HuH-7.5 (cell line): ENCODE results near the gene ALDH1L1.

Experiments
- DNase-seq: peaks from one replicate; pipeline ENCODE4 v3.0.0; 2011; ENCODE audit warnings: low spot score

Gene ALDH1L1

DNA sequence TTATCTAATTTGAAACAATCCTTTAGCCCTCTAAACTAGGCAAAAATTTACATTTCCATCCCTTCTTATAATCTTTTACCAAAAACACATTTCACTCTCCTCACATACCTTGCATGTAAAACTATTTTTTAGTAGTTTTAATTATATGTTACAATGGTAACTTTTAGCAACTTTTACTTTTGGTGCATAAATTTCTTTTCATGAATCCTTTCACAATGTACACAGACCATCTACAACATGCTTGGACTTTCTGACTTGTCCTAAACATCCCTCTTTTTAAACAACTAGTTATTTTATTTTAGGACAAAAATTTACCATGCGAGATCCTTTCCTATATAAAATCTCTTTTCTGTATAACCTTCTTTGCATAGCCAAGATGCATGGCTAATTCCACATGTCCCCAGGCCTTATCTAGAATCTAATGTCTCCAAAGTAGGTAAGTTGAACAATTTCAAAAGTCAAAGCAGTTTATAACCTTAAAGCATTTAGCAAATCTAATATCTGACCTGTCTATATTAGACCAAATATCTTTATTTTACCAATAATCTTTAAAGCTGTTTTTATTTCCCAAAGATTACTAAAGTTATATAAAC, 14.4 kb upstream of the ALDH1L1 start:
- DNase-seq: no peak

- DNase-seq: no peak
These were observed 10.9 kb upstream of the ALDH1L1 start for GRCh38 chr3:126191246-126191645.

GRCh38 chr3:126187920-126188319, 7.5 kb upstream of the ALDH1L1 start:
- no peak for DNase-seq

GRCh38 chr3:126186749-126187148, 6.4 kb upstream of the ALDH1L1 start:
- DNase-seq: no peak

GRCh38 chr3:126186271-126186670, 5.9 kb upstream of the ALDH1L1 start:
- no peak for DNase-seq

- no peak for DNase-seq
These were observed 4.1 kb upstream of the ALDH1L1 start for GRCh38 chr3:126184465-126185000.

DNA sequence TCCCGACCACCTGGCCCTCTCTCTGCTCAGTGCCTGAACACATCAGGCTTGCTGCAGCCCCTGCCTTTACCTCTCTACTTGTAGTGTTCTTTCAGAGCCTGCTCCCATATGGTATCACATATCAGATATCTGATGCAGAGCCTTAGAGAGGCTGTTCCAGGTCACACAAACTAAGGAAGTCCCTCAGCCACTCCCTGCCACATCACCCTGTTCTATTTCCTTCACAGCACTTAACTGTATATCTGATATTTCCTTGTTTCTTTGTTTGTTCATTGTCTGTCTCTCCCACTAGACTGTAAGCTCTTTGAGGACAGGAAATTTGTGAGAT, 976 bp upstream of the ALDH1L1 start:
- DNase-seq: no peak

GRCh38 chr3:126179825-126180476, 435 bp downstream of the ALDH1L1 start:
- no peak for DNase-seq

DNA sequence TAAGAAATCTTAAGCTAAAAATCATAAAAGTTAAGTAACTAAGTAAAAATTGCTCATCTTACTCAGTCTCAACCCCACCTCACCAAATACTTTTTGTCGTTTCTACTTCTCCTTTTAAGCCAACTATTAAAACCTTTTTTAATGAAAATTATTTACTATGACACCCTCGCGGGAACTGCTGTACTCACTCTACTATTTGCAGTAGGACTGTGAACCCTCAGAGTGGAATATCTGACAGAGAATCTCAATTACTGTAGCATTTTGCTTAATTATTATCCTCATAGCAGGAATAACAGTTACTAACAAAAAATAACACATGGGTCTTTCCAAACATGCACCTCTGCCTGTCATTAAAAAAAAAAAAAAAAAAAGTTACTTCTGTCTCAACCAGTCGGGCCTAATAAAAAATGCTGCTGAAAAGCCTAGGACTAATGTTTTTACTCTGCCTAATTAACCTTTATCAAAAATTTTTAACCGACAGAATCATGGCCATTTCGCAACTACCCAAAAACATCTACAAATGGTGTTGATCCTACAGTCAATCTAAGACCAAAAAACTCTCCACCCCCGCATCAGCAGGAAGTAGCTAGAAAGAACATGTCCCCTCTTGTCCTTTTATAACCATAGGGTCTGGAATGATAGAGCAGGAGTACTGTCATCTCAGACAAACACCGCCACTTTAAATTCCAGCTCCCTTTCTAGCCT, 10.2 kb downstream of the ALDH1L1 start:
- no peak for DNase-seq

DNA sequence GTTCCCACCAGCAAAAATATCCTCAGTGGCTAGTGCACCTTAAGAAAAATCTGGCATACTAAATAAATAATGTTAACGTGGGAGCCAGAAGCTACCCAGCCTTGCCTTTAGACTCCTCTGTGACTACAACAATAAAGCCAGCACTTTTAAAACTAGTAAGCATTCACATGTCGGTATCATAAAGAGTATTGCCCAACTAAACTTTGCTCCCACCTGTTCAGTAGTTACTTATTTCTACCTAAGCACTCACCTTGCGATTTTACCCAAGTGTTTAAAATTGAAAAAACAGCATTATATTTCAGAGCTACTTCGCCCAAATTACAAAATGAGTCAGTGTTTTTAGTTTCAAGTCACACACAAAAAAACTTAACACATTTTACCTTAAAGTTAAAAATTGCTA, 12.8 kb downstream of the ALDH1L1 start:
- no peak for DNase-seq

DNA sequence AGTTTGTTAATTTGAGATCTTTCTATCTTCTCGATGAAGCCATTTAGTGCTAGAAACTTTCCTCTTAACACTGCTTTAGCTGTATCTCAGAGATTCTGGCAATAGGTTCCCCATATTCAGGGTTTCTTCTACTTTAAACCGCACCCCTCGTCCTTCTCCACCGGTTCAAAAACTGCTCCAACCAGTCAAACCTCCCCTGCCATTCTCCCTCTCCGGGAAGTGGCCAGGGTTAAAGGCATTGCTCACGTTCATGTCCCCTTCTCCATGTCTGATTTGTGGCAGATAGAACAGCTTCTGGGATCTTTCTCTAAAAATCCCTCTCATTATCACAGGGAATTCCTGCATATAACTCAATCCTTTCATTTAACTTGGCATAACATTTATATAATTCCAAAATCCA, 14.4 kb downstream of the ALDH1L1 start:
- DNase-seq: no peak

- DNase-seq: no peak
These were observed 19.1 kb downstream of the ALDH1L1 start for GRCh38 chr3:126161309-126161708.

DNA sequence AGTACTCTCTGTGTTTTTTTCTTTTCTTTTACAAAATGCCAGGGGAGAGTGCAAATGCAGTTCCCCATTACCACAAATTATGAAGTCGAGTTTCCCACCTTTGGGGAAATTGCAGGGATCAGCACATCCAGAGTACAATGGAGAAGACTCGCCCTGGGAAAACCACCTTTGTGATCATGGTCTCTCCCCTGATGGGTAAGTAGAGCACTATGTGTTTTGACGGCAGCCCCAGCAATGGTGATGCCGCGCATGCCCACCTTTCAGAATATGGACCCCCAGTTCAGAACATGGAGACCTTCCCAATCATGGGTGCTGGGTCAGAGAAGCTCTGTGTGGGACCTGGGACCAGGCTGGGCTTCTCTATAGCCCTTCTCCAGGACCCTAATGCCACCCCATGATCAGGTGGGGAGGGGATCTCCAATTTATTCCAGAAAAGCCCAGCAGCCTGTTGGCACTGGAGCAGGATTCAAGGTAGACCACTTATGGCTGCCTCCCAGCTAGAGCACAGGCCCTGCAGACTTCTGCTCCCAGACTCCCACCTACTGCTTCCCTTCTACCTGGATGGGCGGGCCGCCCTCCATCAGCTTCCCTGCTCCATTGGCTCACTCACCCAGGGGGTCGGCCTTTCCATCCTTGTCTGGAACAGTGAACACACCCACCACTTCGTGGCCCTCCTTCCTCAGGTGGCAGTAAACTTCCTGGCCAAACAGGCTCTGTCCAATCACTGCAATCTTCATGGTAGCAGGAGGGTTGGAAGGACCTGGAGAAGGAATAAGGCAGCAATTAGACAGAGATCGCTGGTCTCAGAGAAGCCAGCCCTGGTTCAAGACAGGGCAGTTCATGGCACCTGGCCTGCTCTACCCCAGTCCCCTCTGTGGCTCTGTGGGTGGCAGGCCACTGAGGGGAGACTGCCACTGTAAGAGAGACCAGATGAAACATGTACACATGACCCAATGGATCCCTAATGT, 19.9 kb downstream of the ALDH1L1 start:
- DNase-seq: no peak

DNA sequence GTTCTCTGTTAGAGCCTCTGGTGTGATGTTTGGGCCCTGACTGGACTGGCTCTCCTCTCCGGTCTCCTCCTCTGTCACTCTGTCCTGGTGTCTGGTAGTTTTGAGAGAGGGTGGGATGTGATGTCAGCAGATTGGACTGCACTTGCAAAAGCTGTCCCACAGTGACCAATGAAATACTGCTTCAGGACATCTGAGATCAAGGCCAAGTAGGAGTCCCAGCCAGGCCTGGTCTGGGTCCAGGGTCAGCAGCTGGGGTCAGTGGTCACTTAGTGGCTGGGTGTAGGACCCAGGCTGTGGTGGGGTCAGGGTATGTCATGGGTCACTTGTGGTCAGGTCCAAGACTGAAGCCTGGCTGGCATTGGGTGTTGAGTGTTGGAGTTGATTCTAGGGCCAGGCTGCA, 20.9 kb downstream of the ALDH1L1 start:
- no peak for DNase-seq

GRCh38 chr3:126158912-126159454, 21.4 kb downstream of the ALDH1L1 start:
- DNase-seq: no peak

DNA sequence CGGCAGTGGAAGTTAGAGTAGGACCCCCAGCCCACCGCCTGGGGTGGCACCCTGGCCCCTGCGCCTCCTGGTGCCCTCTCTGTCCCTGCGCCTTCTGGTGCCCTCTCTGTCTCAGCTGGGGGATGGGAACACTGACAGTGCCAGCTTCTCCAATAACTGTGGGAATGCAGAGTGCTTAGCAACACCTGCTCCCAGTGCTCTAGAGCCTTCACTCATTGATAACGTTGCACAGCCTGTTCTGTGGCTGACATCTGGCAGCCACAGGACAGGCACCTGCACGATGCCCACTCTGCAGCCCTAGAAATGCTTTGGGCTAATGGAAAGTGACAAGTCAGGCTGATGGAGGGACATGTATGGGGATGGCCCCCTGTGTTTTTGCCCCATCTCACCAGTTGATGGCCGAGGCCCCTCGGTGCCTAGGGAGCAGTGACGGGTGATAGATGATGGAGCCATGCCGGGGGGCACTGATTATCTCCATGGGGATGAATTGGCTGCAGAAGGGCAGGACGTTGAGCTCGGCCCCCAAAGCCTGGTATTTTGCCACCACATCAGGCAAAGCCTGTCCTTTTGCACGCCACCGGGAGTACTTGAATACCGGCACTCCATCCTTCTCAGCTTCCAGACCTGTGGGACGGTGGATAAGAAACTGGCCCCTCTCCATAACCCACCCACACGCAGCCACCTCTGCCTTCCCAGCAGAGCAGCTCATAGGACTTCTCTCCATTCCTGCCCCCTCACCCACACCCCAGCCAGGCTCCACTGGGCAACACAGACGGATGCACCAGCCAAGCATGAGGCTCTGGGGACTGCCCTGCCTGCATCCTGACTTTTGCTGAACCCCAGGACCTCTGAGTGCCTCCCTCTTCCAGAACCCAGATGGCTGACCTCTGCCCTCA, 22.1 kb downstream of the ALDH1L1 start:
- no peak for DNase-seq

DNA sequence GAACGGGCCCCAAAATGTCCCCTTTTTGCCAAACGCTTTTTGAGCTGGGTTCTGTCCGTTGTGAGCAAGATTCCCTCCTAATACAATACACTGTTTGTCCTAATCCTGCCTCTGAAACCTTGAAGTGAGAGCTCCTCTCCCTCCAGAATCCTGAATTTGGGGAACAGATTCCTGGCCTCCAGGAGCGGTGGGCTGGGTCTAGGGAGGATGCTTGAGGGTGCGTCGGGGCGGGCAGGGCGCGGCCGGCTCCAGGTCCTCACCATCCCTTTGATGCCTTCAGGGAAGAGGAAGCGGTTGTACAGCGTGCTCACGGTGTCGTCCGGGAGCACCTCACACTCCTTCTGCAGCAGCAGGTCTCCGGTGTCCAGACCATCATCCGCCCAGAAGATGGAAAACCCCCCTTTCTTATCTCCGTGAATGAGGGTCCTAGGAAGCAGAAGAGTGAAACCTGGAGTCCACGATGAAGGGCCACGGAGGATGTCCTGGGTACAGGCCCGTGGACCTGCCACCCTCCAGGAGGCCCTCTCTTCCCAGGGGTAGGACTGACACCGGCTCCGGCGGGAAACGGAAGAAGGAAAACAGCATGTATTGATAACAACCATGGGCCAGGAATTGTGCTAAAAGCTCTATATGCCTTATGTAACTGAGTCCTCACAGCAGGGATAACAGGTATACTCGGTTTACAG, 23.2 kb downstream of the ALDH1L1 start:
- no peak for DNase-seq

DNA sequence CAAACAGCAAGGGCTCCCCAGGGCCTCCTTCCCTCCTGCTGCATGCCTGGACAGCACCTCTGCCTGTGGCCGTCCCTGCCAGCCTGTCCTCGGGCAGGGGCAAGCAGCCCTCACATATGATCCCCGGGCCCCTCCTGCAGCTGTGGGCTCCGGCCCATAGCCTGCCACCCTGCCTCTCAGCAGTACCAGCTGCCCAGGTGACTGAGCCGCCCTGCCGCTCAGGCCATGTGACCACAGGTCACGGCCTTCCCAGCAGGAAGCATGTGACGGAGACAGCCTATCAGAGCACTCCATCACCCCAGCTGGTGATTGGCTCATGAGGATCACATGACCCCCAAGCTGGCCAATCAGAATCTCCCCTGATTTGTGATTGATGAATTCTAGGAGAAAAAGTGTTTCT, 23.9 kb downstream of the ALDH1L1 start:
- DNase-seq: no peak

DNA sequence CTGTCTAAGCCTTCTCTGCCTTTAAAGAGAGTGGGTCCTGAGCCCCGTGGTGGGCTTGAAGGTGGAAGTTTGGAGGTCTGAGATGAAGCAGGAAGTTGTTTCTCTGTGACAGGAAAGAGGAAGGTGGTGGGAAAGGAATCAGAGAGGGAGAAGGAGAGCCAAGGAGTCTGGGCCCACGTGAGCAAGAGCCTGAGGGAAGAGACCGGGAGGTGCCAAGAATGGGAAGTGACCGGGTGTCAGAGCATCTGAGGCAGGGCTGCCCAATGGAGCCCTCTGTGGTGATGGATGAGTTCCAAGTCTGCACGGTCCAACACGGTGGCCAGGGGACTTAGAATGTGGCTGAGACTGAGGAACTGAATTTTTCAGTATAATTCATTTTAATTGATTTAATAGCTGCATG, 24.6 kb downstream of the ALDH1L1 start:
- DNase-seq: no peak

DNA sequence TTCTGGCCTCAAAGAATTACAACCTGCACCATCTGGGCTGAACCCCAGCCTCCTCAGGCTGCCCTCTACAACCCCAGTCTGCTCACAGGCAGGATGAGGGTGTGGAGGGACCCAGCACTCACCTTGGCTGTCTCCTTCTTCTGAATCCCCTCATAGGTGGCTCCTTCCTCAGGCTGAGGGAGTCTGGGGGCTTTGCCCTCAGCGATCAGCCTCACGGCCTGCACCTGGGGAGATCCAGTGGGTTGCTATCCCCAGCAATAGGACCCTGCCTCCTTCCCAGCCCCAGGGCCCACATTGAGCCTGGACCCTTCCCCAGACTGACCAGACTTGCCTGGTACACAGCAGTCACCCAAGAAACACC, 25.1 kb downstream of the ALDH1L1 start:
- DNase-seq: no peak
